ENCODE measurements around the gene MINDY4B. TPM values are rescaled to one million over a fixed set of nuclear protein-coding genes. Genes with fewer than 3 reads are reported as not detected.

The MINDY4B gene
- total and polyA plus RNA-seq, 2 experiments from 2014 or later, result not detected

Other genes starting within 250 kb of the MINDY4B start
- gene ERICH6, start 201.5 kb downstream of the MINDY4B start, total RNA-seq (2014; rRNA removed; shearing (Covaris generic)), result not detected in 2 replicates
- gene ERICH6, start 201.5 kb downstream of the MINDY4B start, polyA plus RNA-seq (2016; fragmentation: Nextera tagmentation; extraction: Ambion mirVana), result 0.19 and 0.32 TPM in 2 replicates
- 15.3 and 28.8 TPM in 2 replicates for gene SIAH2, start 142.3 kb downstream of the MINDY4B start, total RNA-seq (2014; rRNA removed; shearing (Covaris generic))
- 6.3 and 6.4 TPM in 2 replicates for gene SIAH2, start 142.3 kb downstream of the MINDY4B start, polyA plus RNA-seq (2016; fragmentation: Nextera tagmentation; extraction: Ambion mirVana)
- gene CLRN1, start 67.3 kb upstream of the MINDY4B start, total RNA-seq (2014; rRNA removed; shearing (Covaris generic)), result 0.69 and 0.93 TPM in 2 replicates
- 0.45 and 0.47 TPM in 2 replicates for gene CLRN1, start 67.3 kb upstream of the MINDY4B start, polyA plus RNA-seq (2016; fragmentation: Nextera tagmentation; extraction: Ambion mirVana)
- 23.7 and 25.0 TPM in 2 replicates for gene MED12L, start 180.2 kb upstream of the MINDY4B start, total RNA-seq (2014; rRNA removed; shearing (Covaris generic))
- gene MED12L, start 180.2 kb upstream of the MINDY4B start, polyA plus RNA-seq (2016; fragmentation: Nextera tagmentation; extraction: Ambion mirVana), result 5.6 and 5.7 TPM in 2 replicates

Measured in GM23338 (cell line).